ENCODE measurements around the gene LAMA5. TPM values are rescaled to one million over a fixed set of nuclear protein-coding genes. Genes with fewer than 3 reads are reported as not detected.

LAMA5 gene
- total RNA-seq, 3 donors from 2014 or later, result 16.6 to 114 (median 53.3) TPM

DNA sequence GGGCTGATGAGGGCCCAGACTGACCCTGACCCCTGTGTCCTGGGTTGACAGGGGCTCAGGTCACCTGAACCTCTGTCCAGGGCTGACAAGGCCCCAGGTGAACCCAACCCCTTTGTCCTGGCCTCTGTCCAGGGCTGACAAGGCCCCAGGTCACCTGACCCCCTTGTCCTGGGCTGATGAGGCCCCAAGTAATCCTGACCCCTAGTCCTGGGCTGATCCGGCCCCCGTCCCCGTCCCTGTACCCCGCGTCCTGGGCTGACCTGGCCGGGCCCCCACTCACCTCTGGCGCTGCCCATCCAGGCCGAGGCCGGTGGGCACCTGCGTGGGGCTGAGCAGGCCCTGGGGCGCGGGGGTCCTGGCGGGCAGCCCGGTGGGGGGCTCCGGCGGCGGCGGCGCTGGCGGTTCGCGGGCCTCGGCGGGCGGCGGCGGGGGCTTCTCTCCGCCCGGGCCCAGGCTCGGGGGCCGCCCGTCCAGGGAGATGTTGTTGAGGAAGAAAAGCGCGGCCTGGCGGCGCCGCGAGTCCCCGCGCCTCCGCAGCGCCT is 39.6 kb upstream of the LAMA5 start:
- Histone ChIP-seq H3K27me3 (no peaks in the 10 kb centered on the region), H3K27ac (peak overlapping the region; percentile 62 to 84), H3K36me3 (no peaks in the 10 kb centered on the region), H3K9me3 (no peaks in the 10 kb centered on the region), H3K4me1 (peaks cover 11 to 32% of the 10 kb centered on the region in 2 donors), H3K4me3 (peak overlapping the region; percentile 65 to 91 (median 65))
- no peak for DNase-seq (ENCODE audit: low spot score in 2 of 2)
- intact Hi-C loops (cut with DNase I; ENCODE audit: low total_unique reads), result no loop called here
- no peak for TF ChIP-seq POLR2AphosphoS5 (IDR thresholded peaks at IDR 0.05)
- TF ChIP-seq, protein P1, sequence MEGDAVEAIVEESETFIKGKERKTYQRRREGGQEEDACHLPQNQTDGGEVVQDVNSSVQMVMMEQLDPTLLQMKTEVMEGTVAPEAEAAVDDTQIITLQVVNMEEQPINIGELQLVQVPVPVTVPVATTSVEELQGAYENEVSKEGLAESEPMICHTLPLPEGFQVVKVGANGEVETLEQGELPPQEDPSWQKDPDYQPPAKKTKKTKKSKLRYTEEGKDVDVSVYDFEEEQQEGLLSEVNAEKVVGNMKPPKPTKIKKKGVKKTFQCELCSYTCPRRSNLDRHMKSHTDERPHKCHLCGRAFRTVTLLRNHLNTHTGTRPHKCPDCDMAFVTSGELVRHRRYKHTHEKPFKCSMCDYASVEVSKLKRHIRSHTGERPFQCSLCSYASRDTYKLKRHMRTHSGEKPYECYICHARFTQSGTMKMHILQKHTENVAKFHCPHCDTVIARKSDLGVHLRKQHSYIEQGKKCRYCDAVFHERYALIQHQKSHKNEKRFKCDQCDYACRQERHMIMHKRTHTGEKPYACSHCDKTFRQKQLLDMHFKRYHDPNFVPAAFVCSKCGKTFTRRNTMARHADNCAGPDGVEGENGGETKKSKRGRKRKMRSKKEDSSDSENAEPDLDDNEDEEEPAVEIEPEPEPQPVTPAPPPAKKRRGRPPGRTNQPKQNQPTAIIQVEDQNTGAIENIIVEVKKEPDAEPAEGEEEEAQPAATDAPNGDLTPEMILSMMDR (IDR thresholded peaks at IDR 0.05), result no peak
- no peak for TF ChIP-seq POLR2A (IDR thresholded peaks at IDR 0.05)

DNA sequence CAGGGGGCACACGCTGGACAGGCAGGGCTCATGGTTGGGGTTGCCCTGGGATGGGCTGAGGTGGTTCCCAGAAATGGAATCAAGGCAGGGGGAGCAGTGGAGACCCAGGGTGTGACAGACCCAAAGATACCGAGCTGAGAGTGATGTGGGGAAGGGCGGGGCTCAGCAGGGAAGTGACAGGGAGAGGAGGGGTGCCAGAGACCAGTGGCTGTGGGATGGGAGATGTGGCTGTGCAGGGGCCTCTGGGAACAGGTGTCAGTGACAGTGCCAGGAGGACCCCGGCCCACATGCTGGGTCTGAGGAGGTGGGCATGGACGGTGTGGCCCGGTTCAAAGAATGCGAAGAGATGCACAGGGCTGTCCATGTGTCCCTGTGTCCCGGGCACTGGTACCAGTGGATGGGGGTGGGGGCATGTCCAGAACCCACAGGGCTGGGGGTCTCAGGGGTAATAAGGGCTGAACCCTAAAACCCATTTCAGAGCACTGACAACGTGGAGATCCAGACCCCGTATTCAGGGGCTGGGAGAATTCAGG is 38.9 kb upstream of the LAMA5 start:
- H3K4me1 ChIP-seq, result peaks cover 11 to 32% of the 10 kb centered on the region in 2 donors
- H3K27me3 ChIP-seq, result no peaks in the 10 kb centered on the region
- peak overlapping the region; percentile 65 to 91 (median 65) for H3K4me3 ChIP-seq
- intact Hi-C loops (cut with DNase I; ENCODE audit: low total_unique reads), result no loop called here
- H3K9me3 ChIP-seq, result no peaks in the 10 kb centered on the region
- DNase-seq (ENCODE audit: low spot score in 2 of 2), result no peak
- TF ChIP-seq POLR2AphosphoS5 (IDR thresholded peaks at IDR 0.05) (no peak), POLR2A (IDR thresholded peaks at IDR 0.05) (no peak)
- TF ChIP-seq, protein P1 (IDR thresholded peaks at IDR 0.05), result no peak
- no peaks in the 10 kb centered on the region for H3K36me3 ChIP-seq
- H3K27ac ChIP-seq, result peak overlapping the region; percentile 62 to 84

DNA sequence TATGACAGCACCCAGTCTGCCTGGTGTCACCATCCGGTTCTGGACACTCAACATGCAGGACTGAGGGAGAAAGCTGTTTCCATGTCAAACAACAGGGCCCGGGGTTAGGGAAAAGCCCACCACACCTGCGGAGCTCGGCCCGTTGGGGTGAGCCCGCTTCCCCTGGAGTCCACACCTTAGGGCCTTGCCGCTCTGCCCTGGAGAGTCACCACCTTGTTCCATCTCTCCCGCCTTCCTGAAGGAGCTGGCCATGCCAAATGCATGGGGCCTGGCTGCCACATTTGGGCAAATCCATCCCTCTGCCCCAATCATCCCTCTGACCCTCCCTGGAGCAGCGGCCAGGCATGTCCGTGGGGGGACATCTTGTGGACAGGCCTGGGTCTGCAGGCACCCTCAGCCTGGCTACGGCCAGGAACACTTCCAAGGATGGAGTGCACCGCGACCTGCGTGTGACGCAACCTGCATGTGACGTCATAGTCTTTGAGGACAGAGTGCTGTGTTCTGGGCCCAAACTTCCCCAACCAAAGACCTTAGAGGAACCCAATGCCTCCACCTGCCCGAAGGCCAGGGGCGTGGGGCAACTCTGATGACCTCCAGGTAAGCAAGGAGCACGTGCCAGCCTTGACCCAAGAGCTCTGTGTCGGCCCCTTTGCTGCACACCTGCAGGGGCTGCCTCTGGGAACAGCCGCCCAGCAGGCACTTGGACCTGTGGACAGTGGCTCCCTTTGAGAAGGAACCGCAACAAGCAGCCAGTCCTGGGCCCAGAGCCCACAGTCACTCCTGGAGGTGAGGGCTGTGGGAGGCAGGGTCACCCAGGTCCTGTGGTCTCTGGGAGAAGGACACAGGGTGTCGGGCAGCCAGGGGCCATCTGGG is 38.2 kb upstream of the LAMA5 start:
- DNase-seq (ENCODE audit: low spot score in 2 of 2), result no peak
- intact Hi-C loops (cut with DNase I; ENCODE audit: low total_unique reads), result no loop called here
- no peaks in the 10 kb centered on the region for H3K36me3 ChIP-seq
- H3K27ac ChIP-seq, result peak overlapping the region; percentile 17 to 84
- peak overlapping the region in 1 of 3 donors; percentile 91 for H3K4me3 ChIP-seq
- H3K4me1 ChIP-seq, result peaks cover 11 to 29% of the 10 kb centered on the region in 2 donors
- H3K9me3 ChIP-seq, result no peaks in the 10 kb centered on the region
- TF ChIP-seq, protein P1 (IDR thresholded peaks at IDR 0.05), result peak in 1 of 3 donors; percentile 48
- no peak for TF ChIP-seq POLR2AphosphoS5 (IDR thresholded peaks at IDR 0.05)
- no peaks in the 10 kb centered on the region for H3K27me3 ChIP-seq

DNA sequence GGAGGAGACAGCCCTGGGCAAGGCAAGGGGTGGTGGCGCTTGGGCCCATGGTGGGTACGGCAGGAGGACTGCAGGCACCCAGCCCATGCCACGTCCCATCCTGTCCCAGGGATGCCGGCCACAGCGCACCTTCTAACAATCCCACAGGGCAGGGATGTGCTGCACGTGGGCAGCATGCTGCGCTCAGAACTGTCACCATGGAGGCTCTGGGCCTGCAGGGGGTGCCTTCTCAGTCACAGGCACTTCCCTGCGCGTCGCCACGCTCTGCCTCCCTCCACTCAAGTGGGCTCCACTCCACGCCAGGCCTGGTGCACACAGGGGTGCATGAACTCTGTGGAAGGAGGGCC is 37.6 kb upstream of the LAMA5 start:
- Histone ChIP-seq H3K9me3 (no peaks in the 10 kb centered on the region), H3K4me1 (peaks cover 11 to 23% of the 10 kb centered on the region in 2 donors), H3K4me3 (no peak overlapping the region), H3K27me3 (no peaks in the 10 kb centered on the region), H3K27ac (no peak overlapping the region), H3K36me3 (no peaks in the 10 kb centered on the region)
- no peak for DNase-seq (ENCODE audit: low spot score in 2 of 2)
- TF ChIP-seq POLR2A (IDR thresholded peaks at IDR 0.05) (no peak), POLR2AphosphoS5 (IDR thresholded peaks at IDR 0.05) (no peak)
- TF ChIP-seq, protein P1 (IDR thresholded peaks at IDR 0.05), result no peak
- intact Hi-C loops (cut with DNase I; ENCODE audit: low total_unique reads), result no loop called here

DNA sequence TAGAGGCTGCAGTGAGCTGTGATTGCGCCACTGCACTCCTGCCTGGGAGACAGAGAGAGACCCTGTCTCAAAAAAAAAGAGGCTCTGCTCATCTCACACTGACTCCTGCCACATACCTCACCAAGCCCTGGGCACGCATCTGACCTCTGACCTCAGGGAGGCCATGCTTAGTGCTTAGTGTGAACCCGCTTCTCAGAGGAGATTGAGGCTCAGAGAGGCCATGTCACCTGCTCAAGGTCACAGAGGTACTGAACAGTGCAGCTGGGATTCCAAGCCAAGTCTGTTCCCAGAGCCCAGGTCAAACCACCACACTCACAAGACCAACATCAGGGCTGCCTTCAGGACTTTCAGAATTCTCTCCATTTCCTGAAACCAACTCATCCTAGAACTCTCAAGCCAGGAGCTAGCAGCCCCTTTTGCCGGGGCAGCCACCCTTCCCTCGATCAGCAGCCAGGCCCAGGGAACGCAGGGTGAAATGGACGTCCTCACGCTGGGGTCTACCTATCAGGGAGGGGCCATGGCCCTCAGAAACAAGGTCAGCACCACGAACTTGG is 37.1 kb upstream of the LAMA5 start:
- Histone ChIP-seq H3K27ac (no peak overlapping the region), H3K27me3 (no peaks in the 10 kb centered on the region), H3K9me3 (no peaks in the 10 kb centered on the region), H3K4me1 (peaks cover 11 to 18% of the 10 kb centered on the region in 2 donors), H3K36me3 (no peaks in the 10 kb centered on the region), H3K4me3 (no peak overlapping the region)
- intact Hi-C loops (cut with DNase I; ENCODE audit: low total_unique reads), result no loop called here
- DNase-seq (ENCODE audit: low spot score in 2 of 2), result no peak
- TF ChIP-seq, protein P1 (IDR thresholded peaks at IDR 0.05), result no peak
- TF ChIP-seq POLR2AphosphoS5 (IDR thresholded peaks at IDR 0.05), result no peak
- TF ChIP-seq POLR2A (IDR thresholded peaks at IDR 0.05), result no peak

Data from breast epithelium (tissue), 4 donors.